Embryonic facial prominence (tissue), 1 donor: ENCODE data around the gene C15orf62.

Experiments
- DNase-seq: peaks from one replicate; pipeline ENCODE4 v3.0.0-alpha.2; 2016; ENCODE audit errors: extremely low spot score

C15orf62 gene

DNA sequence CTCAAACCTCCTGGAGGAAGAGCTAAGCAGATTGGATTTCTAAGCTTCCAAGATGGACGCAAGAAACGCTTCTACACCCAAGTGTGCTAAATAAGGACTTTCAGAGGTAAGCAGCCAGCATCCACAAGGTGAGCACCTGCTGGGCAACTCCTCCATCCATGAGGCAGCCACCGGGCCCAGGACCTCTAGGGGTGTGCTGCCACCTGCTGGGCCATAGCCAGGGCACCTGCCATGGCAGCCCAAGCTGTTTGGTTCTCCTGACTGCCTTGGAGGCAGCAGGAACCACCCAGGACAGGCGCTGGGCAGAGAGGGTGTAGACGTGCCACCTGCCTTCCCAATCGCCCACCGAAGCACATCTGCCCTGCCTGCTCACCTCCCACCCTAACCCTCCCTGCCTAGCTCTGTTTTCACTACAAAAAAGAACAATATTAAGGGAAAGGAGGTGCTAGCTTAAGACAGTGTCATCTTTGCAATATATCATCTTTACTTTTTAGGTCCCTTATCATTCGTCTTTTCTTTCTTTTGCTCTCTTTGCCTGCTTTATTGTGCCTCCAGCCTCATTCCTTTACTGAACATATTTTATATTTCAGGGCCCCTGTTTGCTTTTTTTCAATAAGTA lies 12.9 kb downstream of the C15orf62 start:
- DNase-seq, result peak; percentile 4

DNA sequence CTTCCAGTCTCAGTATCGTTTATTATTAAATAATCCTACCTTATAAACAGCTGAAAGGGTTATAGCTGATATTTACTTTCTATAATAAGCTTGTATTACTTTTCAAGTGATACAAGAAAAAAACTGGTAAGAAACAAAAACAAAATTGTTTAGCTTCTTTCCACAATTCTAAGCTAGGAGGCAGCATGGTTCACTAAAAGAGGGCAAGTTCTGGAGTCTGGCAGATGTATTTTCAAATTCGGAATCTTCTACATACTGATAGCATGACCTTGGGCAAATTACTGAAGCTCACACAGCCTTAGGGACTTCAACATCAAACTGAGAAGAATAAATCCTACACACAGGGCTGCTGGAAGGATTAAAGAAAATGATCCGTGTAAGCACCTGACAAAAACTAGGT lies 15.4 kb downstream of the C15orf62 start:
- DNase-seq, result peak; percentile 3

DNA sequence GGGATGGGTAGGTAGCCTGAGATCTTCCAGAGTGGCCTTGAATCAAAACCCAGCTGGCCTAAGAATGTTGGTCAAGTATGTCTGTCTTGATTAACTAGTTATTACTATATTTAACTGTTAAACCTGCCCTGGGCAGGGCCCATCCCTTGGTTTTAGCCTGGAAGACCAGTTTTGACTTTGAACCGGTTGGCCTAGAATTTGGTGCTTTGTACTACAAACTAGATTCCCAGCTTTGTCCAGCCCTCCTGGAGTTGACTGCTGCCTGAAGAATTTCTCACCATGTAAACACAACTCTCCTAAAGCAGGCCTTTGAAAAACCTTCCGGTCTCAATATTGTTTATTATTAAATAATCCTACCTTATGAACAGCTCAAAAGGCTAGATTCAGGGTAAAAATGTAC lies 16.0 kb downstream of the C15orf62 start:
- DNase-seq, result no peak

GRCh38 chr15:40787344-40787841 lies 17.6 kb downstream of the C15orf62 start:
- peak; percentile 45 for DNase-seq

GRCh38 chr15:40787991-40788390 lies 18.2 kb downstream of the C15orf62 start:
- DNase-seq, result no peak

- no peak for DNase-seq
Measured at GRCh38 chr15:40789119-40789518, 19.3 kb downstream of the C15orf62 start.

GRCh38 chr15:40789999-40790398 lies 20.2 kb downstream of the C15orf62 start:
- DNase-seq, result no peak

DNA sequence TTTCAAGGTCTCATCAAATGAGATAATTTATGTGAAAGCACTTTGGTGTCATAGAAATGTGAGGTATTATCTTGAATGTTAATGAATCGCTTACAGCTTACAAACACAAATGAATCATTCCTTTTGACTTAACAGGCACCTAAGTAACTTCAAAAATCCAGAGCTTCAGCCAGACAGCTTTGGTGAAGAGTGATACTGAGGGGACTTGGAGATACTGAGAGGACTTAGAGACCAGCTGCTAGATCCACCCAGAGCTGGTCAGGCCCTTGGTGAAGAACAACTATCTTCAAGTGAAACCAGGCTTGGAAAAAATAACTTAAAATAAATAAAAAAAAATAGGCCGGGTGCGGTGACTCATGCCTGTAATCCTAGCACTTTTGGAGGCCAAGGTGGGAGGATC lies 20.9 kb downstream of the C15orf62 start:
- no peak for DNase-seq

DNA sequence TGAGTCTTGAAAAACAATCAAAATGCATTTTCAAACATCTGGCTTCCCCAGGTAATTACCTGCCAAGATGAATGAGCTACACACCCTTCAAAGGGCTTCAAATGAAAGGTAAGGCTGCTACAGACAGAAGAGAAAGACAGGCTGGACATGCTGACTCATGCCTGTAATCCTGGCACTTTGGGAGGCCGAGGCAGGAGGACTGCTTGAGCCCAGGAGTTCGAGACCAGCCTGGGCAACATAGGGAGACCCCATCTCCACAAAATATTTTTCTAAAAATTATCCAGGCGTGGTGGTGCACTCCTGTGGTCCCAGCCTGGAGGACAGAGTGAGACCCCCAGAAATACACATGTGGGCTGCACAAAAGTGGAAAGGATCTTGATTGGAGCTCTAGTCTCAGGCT lies 22.6 kb downstream of the C15orf62 start:
- DNase-seq, result no peak

- DNase-seq, result no peak
Measured at GRCh38 chr15:40793216-40793989, 23.6 kb downstream of the C15orf62 start.

DNA sequence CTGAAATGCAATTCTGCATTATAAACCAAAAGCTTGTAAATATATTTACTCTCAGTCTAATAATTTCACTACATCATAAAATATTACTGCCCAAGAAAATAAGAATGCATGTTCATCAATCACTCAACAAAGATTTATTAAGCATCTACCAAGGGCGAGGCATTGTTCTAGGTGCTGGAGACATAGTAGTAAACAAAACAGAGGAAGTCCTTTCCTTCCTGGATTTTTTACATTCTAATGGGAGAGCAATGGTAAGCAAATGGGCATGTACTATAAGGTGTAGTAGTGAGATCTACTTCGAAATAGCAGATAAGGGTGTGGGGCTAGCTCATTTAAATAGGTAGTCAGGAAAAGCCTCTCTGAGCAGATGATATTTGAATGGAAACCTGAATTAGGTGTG lies 26.3 kb downstream of the C15orf62 start:
- DNase-seq, result no peak

GRCh38 chr15:40796512-40796911 lies 26.7 kb downstream of the C15orf62 start:
- no peak for DNase-seq

DNA sequence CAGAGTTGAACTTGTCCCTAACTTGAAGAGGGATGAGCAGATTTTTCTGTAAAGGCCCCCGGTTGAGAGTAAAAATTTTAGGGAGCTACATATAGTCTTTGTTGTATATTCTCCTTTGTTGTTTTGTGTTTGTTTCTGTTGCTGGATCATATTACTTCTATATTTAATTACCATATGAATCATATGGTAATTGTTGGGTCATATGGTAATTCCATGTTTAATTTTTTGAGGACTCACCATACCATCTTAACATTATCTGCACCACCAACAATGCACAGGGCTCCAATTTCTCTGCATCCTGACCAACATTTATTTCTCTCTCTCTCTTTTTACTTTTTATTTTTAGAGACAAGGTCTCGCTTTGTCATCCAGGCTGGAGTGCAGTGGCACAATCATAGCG lies 29.7 kb downstream of the C15orf62 start:
- DNase-seq, result no peak

- DNase-seq, result no peak
Measured at GRCh38 chr15:40803076-40803475, 33.3 kb downstream of the C15orf62 start.

DNA sequence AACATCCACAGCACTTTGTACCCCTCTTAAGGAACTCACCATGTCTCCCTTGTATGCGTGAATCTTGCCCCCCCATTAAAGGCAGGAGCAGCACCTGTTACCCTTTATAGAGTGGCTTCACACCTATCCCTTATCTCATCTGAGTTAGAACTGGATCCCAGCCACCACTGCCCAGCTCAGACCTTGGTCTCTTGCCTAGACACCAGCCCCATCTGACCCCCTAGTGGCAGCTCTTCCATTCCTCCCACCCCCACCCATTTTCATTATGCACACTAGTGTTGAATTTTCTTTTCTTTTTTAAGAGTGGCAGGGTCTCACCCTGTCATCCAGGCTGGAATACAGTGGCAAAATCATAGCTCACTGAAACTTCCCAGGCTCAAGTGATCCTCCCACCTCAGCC lies 33.9 kb downstream of the C15orf62 start:
- DNase-seq, result no peak

DNA sequence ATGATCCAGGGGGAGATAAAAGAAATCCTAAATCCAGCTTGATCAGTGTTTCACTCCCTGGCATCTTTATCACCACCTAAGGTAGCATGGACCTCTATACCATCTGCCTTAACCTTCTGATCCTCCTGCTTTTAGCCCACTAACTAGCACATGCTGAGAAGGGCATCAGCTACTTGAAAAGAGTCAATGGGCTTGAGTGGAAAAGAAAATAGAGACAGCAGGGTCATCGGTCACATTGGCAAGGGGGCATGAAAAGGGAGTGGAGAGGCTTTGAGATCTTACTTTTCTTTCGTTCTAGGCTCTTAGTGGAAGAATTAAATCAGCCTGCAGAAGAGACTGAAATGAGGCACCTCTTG lies 36.9 kb downstream of the C15orf62 start:
- no peak for DNase-seq

GRCh38 chr15:40807028-40807887 lies 37.5 kb downstream of the C15orf62 start, which contains the start of the genes DNAJC17 and ZFYVE19:
Gene DNAJC17 (minus strand): TSS chr15:40807473. CDS start chr15:40807446, 27 bp downstream.
Gene ZFYVE19 (plus strand): TSS chr15:40807089. CDS start chr15:40807590, 501 bp downstream.
- DNase-seq, result peak; percentile 96

DNA sequence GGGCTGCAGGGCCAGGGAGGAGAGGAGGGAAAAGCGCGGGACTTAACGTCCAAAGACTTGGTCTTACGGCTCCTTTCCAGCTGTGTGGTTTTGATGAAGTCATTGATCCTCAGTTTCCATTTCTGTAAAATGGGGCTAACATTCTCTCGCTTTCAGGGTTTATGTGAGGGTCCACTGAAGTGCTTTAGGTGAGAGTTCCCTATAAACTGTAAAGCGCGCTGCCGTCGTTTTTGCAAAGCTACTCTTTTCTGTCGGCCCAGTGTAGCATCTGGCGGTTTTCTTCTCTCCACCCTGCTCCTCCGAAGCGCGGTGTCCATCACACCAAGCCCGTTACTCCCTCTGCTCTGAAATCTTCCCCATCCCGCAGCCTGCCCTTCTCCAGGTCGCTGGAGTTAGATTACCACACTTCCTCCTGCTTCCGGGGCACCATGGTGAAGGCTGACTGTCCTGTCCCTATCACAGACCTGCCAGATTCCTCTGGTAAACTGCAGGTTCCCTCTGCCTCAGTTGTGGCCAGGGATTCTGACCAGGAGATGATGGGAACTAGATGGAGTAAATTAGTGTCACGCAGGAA lies 38.2 kb downstream of the C15orf62 start:
- DNase-seq, result no peak

GRCh38 chr15:40808861-40809450 lies 39.2 kb downstream of the C15orf62 start:
- DNase-seq, result no peak

- DNase-seq, result no peak
Measured at GRCh38 chr15:40812721-40813425, 43.1 kb downstream of the C15orf62 start.
